ENCODE measurements around the gene LRRC3. TPM values are rescaled to one million over a fixed set of nuclear protein-coding genes. Genes with fewer than 3 reads are reported as not detected.

LRRC3 gene
- total and polyA plus RNA-seq, 5 donors from 2014 or later = 0.15 to 1.6 (median 0.39) TPM

GRCh38 chr21:44464351-44464750, 9.0 kb downstream of the LRRC3 start:
- DNase-seq (no peak), ATAC-seq (ENCODE audit: low read depth in 2 of 2) (no peak)
- Mint-ChIP-seq H3K27me3 (no peaks in the 10 kb centered on the region), H3K27ac (peak overlapping the region in 1 of 3 donors; percentile 49), H3K4me3 (no peak overlapping the region), H3K9me3 (peaks cover 0 to 2% (median 0%) of the 10 kb centered on the region in 7 donors), H3K4me1 (no peaks in the 10 kb centered on the region), H3K36me3 (no peaks in the 10 kb centered on the region)
- Histone ChIP-seq H3K27me3 (ENCODE audit: control insufficient read depth, insufficient read depth, low read length) (no peaks in the 10 kb centered on the region), H3K4me1 (ENCODE audit: control insufficient read depth, insufficient read depth, low read length, poor library complexity, severe bottlenecking) (no peaks in the 10 kb centered on the region), H3K4me3 (ENCODE audit: low read depth, low read length) (no peak overlapping the region), H3K27ac (ENCODE audit: insufficient read depth, low read length, poor library complexity, severe bottlenecking) (no peak overlapping the region), H3K36me3 (ENCODE audit: control insufficient read depth, insufficient read depth, low read length) (no peaks in the 10 kb centered on the region), H3K9me3 (ENCODE audit: control insufficient read depth in 2 of 2, low read length in 2 of 2) (no peaks in the 10 kb centered on the region)

- Mint-ChIP-seq H3K27ac (peak overlapping the region in 1 of 3 donors; percentile 62), H3K36me3 (no peaks in the 10 kb centered on the region), H3K4me1 (no peaks in the 10 kb centered on the region), H3K9me3 (peaks cover 0 to 2% (median 0%) of the 10 kb centered on the region in 7 donors), H3K27me3 (no peaks in the 10 kb centered on the region), H3K4me3 (no peak overlapping the region)
- DNase-seq (no peak), ATAC-seq (ENCODE audit: low read depth in 2 of 2) (no peak)
- Histone ChIP-seq H3K4me1 (ENCODE audit: control insufficient read depth, insufficient read depth, low read length, poor library complexity, severe bottlenecking) (no peaks in the 10 kb centered on the region), H3K4me3 (ENCODE audit: low read depth, low read length) (no peak overlapping the region), H3K27me3 (ENCODE audit: control insufficient read depth, insufficient read depth, low read length) (no peaks in the 10 kb centered on the region), H3K9me3 (ENCODE audit: control insufficient read depth in 2 of 2, low read length in 2 of 2) (no peaks in the 10 kb centered on the region), H3K27ac (ENCODE audit: insufficient read depth, low read length, poor library complexity, severe bottlenecking) (no peak overlapping the region), H3K36me3 (ENCODE audit: control insufficient read depth, insufficient read depth, low read length) (no peaks in the 10 kb centered on the region)
Measured at GRCh38 chr21:44466351-44466954, 11.1 kb downstream of the LRRC3 start.

GRCh38 chr21:44466996-44467858, 11.9 kb downstream of the LRRC3 start:
- ATAC-seq (ENCODE audit: low read depth in 2 of 2) = no peak
- Histone ChIP-seq H3K36me3 (ENCODE audit: control insufficient read depth, insufficient read depth, low read length) (no peaks in the 10 kb centered on the region), H3K27me3 (ENCODE audit: control insufficient read depth, insufficient read depth, low read length) (no peaks in the 10 kb centered on the region), H3K9me3 (ENCODE audit: control insufficient read depth in 2 of 2, low read length in 2 of 2) (no peaks in the 10 kb centered on the region), H3K27ac (ENCODE audit: insufficient read depth, low read length, poor library complexity, severe bottlenecking) (no peak overlapping the region), H3K4me3 (ENCODE audit: low read depth, low read length) (no peak overlapping the region), H3K4me1 (ENCODE audit: control insufficient read depth, insufficient read depth, low read length, poor library complexity, severe bottlenecking) (no peaks in the 10 kb centered on the region)
- DNase-seq = no peak
- Mint-ChIP-seq H3K4me3 (peak overlapping the region in 1 of 4 donors; percentile 61), H3K36me3 (no peaks in the 10 kb centered on the region), H3K9me3 (peaks cover 0 to 2% (median 0%) of the 10 kb centered on the region in 7 donors), H3K4me1 (no peaks in the 10 kb centered on the region), H3K27me3 (no peaks in the 10 kb centered on the region), H3K27ac (no peak overlapping the region)

- no peaks in the 10 kb centered on the region for H3K36me3 ChIP-seq (ENCODE audit: control insufficient read depth, insufficient read depth, low read length)
- H3K36me3 Mint-ChIP-seq = no peaks in the 10 kb centered on the region
- H3K4me1 ChIP-seq (ENCODE audit: control insufficient read depth, insufficient read depth, low read length, poor library complexity, severe bottlenecking) = no peaks in the 10 kb centered on the region
- H3K27ac ChIP-seq (ENCODE audit: insufficient read depth, low read length, poor library complexity, severe bottlenecking) = no peak overlapping the region
- H3K4me3 Mint-ChIP-seq = no peak overlapping the region
- no peaks in the 10 kb centered on the region for H3K27me3 Mint-ChIP-seq
- no peaks in the 10 kb centered on the region for H3K4me1 Mint-ChIP-seq
- H3K4me3 ChIP-seq (ENCODE audit: low read depth, low read length) = no peak overlapping the region
- no peaks in the 10 kb centered on the region for H3K27me3 ChIP-seq (ENCODE audit: control insufficient read depth, insufficient read depth, low read length)
- peaks cover 0 to 2% (median 0%) of the 10 kb centered on the region in 7 donors for H3K9me3 Mint-ChIP-seq
- H3K27ac Mint-ChIP-seq = no peak overlapping the region
- DNase-seq (no peak), ATAC-seq (ENCODE audit: low read depth in 2 of 2) (no peak)
- no peaks in the 10 kb centered on the region for H3K9me3 ChIP-seq (ENCODE audit: control insufficient read depth in 2 of 2, low read length in 2 of 2)
Measured at GRCh38 chr21:44467859-44468195, 12.5 kb downstream of the LRRC3 start.

- Mint-ChIP-seq H3K27me3 (no peaks in the 10 kb centered on the region), H3K4me1 (no peaks in the 10 kb centered on the region), H3K4me3 (no peak overlapping the region), H3K27ac (no peak overlapping the region), H3K36me3 (no peaks in the 10 kb centered on the region), H3K9me3 (peaks cover 0 to 2% (median 0%) of the 10 kb centered on the region in 7 donors)
- no peak for DNase-seq
- Histone ChIP-seq H3K9me3 (ENCODE audit: control insufficient read depth in 2 of 2, low read length in 2 of 2) (no peaks in the 10 kb centered on the region), H3K27ac (ENCODE audit: insufficient read depth, low read length, poor library complexity, severe bottlenecking) (no peak overlapping the region), H3K4me1 (ENCODE audit: control insufficient read depth, insufficient read depth, low read length, poor library complexity, severe bottlenecking) (no peaks in the 10 kb centered on the region), H3K36me3 (ENCODE audit: control insufficient read depth, insufficient read depth, low read length) (no peaks in the 10 kb centered on the region), H3K27me3 (ENCODE audit: control insufficient read depth, insufficient read depth, low read length) (no peaks in the 10 kb centered on the region), H3K4me3 (ENCODE audit: low read depth, low read length) (no peak overlapping the region)
- ATAC-seq (ENCODE audit: low read depth in 2 of 2) = no peak
Measured at GRCh38 chr21:44471341-44471740, 16.0 kb downstream of the LRRC3 start.

GRCh38 chr21:44471996-44472395, 16.7 kb downstream of the LRRC3 start:
- Mint-ChIP-seq H3K27me3 (no peaks in the 10 kb centered on the region), H3K36me3 (no peaks in the 10 kb centered on the region), H3K4me3 (peak overlapping the region in 1 of 4 donors; percentile 8), H3K9me3 (peaks cover 0 to 2% (median 0%) of the 10 kb centered on the region in 7 donors), H3K4me1 (no peaks in the 10 kb centered on the region), H3K27ac (no peak overlapping the region)
- H3K4me1 ChIP-seq (ENCODE audit: control insufficient read depth, insufficient read depth, low read length, poor library complexity, severe bottlenecking) = no peaks in the 10 kb centered on the region
- DNase-seq (no peak), ATAC-seq (ENCODE audit: low read depth in 2 of 2) (no peak)
- no peaks in the 10 kb centered on the region for H3K27me3 ChIP-seq (ENCODE audit: control insufficient read depth, insufficient read depth, low read length)
- H3K9me3 ChIP-seq (ENCODE audit: control insufficient read depth in 2 of 2, low read length in 2 of 2) = no peaks in the 10 kb centered on the region
- no peak overlapping the region for H3K4me3 ChIP-seq (ENCODE audit: low read depth, low read length)
- H3K36me3 ChIP-seq (ENCODE audit: control insufficient read depth, insufficient read depth, low read length) = no peaks in the 10 kb centered on the region
- no peak overlapping the region for H3K27ac ChIP-seq (ENCODE audit: insufficient read depth, low read length, poor library complexity, severe bottlenecking)

GRCh38 chr21:44473915-44474555, 18.7 kb downstream of the LRRC3 start:
- no peaks in the 10 kb centered on the region for H3K36me3 ChIP-seq (ENCODE audit: control insufficient read depth, insufficient read depth, low read length)
- Mint-ChIP-seq H3K9me3 (no peaks in the 10 kb centered on the region), H3K27me3 (no peaks in the 10 kb centered on the region), H3K4me3 (no peak overlapping the region), H3K4me1 (peaks cover 0 to 4% (median under 1%) of the 10 kb centered on the region in 4 donors), H3K36me3 (no peaks in the 10 kb centered on the region), H3K27ac (no peak overlapping the region)
- H3K27ac ChIP-seq (ENCODE audit: insufficient read depth, low read length, poor library complexity, severe bottlenecking) = no peak overlapping the region
- no peaks in the 10 kb centered on the region for H3K9me3 ChIP-seq (ENCODE audit: control insufficient read depth in 2 of 2, low read length in 2 of 2)
- ATAC-seq (ENCODE audit: low read depth in 2 of 2) (no peak), DNase-seq (no peak)
- no peaks in the 10 kb centered on the region for H3K4me1 ChIP-seq (ENCODE audit: control insufficient read depth, insufficient read depth, low read length, poor library complexity, severe bottlenecking)
- no peak overlapping the region for H3K4me3 ChIP-seq (ENCODE audit: low read depth, low read length)
- H3K27me3 ChIP-seq (ENCODE audit: control insufficient read depth, insufficient read depth, low read length) = no peaks in the 10 kb centered on the region
